Activated naive CD8-positive, alpha-beta T cell treated with anti-CD3 and anti-CD28 coated beads, Interleukin-2, amount 50 U/mL, for 24 hours (primary cell): ENCODE results near the gene FGFRL1.

ENCODE experiments used
- ATAC-seq: fragments of 150-1000 bp; cut with Tn5 transposase; one replicate; pipeline ENCODE4 v1.10.0; 2021
- DNase-seq: peaks from one replicate; pipeline ENCODE4 v3.0.0; 2021
- H3K27ac Mint-ChIP-seq: one replicate; pipeline ENCODE4 v1.8.0; 2021; ENCODE audit warnings: mild to moderate bottlenecking, mixed read lengths
- H3K27me3 Mint-ChIP-seq: one replicate; pipeline ENCODE4 v1.8.0; 2021; ENCODE audit warnings: mixed read lengths
- H3K36me3 Mint-ChIP-seq: one replicate; pipeline ENCODE4 v1.8.0; 2021; ENCODE audit warnings: low read depth, mixed read lengths
- H3K4me1 Mint-ChIP-seq: one replicate; pipeline ENCODE4 v1.8.0; 2021; ENCODE audit warnings: mixed read lengths
- H3K4me3 Mint-ChIP-seq: one replicate; pipeline ENCODE4 v1.8.0; 2021; ENCODE audit warnings: mild to moderate bottlenecking, moderate library complexity, mixed read lengths
- H3K9me3 Mint-ChIP-seq: one replicate; pipeline ENCODE4 v1.8.0; 2021; ENCODE audit warnings: mixed read lengths

The FGFRL1 gene

DNA sequence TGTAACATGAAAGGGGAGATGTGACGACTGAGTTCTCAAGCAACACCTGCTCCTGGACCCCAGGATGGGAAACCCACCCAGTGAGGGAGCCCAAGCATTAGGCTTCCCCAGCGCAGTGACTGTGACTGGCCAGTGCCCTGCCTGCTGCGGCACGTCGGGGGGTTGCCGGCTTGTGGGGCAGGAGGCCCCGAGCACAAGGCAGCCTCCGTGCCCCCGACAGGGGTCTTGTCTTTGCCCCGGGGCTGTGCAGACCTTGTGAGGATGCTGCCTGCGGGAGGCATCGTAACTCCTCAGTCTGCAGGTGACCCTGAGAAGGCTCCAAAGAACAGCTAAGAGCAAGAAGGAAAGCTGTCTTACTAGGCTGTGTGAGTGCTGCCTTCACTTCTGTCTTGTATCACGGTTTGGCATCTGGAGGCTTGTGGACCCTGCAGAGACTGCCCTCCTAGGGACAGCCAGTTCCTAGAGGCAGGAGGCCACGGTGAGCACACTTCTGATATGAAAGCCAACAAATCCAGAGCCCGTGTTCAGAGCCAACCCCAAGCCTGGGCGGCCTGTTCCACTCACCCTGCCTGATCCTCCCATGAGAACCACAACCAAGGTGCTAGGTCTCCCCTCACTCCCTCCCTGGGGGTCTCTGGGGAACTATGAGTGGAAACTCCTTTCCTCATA is 47.7 kb downstream of the FGFRL1 start:
- Mint-ChIP-seq H3K27ac (no peak overlapping the region), H3K4me1 (peaks cover 12% of the 10 kb centered on the region), H3K9me3 (no peaks in the 10 kb centered on the region), H3K36me3 (peaks cover 3% of the 10 kb centered on the region), H3K4me3 (no peak overlapping the region), H3K27me3 (peaks cover 17% of the 10 kb centered on the region)
- ATAC-seq = no peak
- DNase-seq = no peak

GRCh38 chr4:1060121-1060520 is 48.7 kb downstream of the FGFRL1 start:
- H3K27me3 Mint-ChIP-seq = peaks cover 24% of the 10 kb centered on the region
- DNase-seq = no peak

DNA sequence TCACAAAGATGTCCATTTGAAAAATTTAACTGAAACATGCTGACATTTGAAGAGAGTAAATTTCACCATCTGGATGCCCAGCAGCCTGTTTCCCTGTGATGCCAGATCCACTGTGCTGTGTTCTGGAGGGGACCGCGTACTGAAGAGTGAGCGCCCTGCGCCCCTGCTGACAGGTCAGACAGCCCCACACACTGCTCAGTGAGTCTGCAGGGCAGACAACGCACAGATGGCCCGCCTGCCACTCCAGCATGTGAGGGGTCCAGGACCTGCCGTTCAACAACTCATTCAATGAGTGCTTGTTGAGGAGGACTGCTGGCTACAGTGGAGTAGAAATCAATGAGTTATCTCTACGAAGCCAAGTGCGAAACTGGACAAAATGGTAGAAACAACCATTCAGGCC is 49.2 kb downstream of the FGFRL1 start:
- Mint-ChIP-seq H3K27me3 (peaks cover 24% of the 10 kb centered on the region), H3K27ac (no peak overlapping the region), H3K9me3 (no peaks in the 10 kb centered on the region), H3K4me3 (no peak overlapping the region), H3K36me3 (peaks cover 5% of the 10 kb centered on the region), H3K4me1 (peaks cover 8% of the 10 kb centered on the region)
- ATAC-seq (no peak), DNase-seq (no peak)

More at GRCh38 chr4:1060121-1060520, 48.7 kb downstream of the FGFRL1 start:
- Mint-ChIP-seq H3K4me1 (peaks cover 12% of the 10 kb centered on the region), H3K27ac (no peak overlapping the region), H3K4me3 (no peak overlapping the region), H3K9me3 (no peaks in the 10 kb centered on the region), H3K36me3 (peaks cover 5% of the 10 kb centered on the region)
- ATAC-seq = no peak

DNA sequence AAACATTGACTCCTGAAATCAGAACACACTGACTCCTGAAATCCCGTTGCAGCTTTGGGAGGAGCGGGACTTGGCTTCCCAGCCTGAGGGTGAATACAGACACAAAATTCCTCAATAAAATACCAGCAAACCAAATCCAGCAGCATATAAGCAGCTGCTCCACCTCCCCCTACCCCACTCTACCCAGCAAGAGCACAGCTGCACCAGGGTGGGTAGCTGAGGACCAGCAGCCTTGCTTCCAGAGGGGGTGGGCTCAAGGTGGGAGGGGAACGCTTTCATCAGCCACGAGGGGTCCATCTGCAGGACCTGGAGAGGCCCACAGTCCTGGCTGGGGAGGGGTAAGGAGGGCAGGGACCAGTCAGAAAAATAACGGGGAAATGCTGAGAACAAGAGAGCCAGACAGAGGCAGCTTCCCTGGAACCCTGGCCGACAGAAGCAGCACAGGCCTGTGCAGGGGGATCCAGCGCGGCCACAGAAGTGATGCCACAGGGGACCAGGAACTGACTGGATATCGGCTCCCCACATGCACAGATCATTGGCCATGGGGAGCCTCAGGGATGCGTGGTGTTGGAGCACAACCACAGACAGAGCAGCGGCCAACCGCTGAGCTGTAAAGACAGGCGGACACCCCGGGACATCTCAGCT is 49.8 kb downstream of the FGFRL1 start:
- peaks cover 3% of the 10 kb centered on the region for H3K4me1 Mint-ChIP-seq
- DNase-seq (no peak), ATAC-seq (no peak)
- H3K4me3 Mint-ChIP-seq = no peak overlapping the region
- no peaks in the 10 kb centered on the region for H3K9me3 Mint-ChIP-seq
- H3K27ac Mint-ChIP-seq = no peak overlapping the region
- peaks cover 24% of the 10 kb centered on the region for H3K27me3 Mint-ChIP-seq
- H3K36me3 Mint-ChIP-seq = peaks cover 5% of the 10 kb centered on the region

DNA sequence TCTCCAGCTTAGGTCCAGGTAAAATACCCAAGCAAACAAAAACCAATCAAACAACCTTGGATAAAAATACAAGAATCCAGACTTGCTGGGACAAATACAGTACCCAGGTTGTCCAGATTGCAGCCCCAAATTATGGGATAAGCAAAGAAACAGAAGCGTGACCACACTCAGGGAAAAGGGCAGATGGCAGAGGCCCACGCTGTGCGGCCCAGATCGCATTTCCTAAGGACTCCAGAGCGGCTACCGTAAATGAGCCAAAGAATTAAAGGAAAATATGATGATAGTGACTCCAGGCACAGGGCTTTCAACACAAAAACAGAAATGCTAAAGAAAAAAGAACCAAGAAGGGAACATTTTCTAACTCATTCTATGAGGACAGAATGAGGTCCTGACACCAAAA is 50.3 kb downstream of the FGFRL1 start:
- no peak for ATAC-seq
- no peaks in the 10 kb centered on the region for H3K4me1 Mint-ChIP-seq
- no peak overlapping the region for H3K4me3 Mint-ChIP-seq
- DNase-seq = no peak
- H3K36me3 Mint-ChIP-seq = peaks cover 5% of the 10 kb centered on the region
- peaks cover 27% of the 10 kb centered on the region for H3K27me3 Mint-ChIP-seq
- H3K9me3 Mint-ChIP-seq = no peaks in the 10 kb centered on the region
- H3K27ac Mint-ChIP-seq = no peak overlapping the region

DNA sequence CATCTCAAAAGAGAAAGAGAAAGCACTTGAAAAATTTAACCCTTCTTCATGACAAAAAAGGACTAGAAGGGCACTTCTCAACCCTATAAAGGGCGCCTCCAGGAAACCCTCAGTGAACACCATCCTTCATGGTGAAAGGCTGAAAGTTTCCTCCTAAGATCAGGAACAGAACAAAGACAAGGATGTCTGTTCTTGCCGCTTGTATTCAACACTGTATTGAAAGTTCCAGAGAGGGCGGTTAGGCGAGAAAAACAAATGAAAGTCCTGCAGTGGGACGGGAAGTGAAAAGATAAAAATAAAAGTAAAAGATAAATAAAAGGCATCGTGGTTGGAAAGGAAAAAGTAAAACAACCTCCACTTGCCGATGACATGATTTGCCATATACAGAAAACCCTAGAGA is 51.0 kb downstream of the FGFRL1 start:
- Mint-ChIP-seq H3K4me1 (no peaks in the 10 kb centered on the region), H3K36me3 (peaks cover 5% of the 10 kb centered on the region), H3K9me3 (no peaks in the 10 kb centered on the region), H3K27me3 (peaks cover 33% of the 10 kb centered on the region), H3K4me3 (no peak overlapping the region), H3K27ac (no peak overlapping the region)
- no peak for DNase-seq
- no peak for ATAC-seq

DNA sequence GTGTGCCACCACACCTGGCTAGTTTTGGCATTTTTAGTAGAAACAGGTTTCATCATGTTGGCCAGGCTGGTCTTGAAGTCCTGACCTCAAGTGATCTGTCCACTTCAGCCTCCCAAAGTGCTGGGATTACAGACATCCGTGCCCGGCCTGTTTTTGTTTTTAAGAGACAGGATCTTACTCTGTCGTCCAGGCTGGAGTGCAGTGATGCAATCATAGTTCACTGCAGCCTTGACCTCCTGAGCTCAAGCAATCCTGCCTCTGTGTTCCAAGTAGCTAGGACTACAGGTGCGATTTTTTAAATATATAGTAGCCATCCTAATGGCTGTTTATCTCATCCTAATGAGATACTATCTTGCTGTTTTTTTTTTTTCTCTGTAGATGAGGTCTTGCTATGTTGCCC is 54.3 kb downstream of the FGFRL1 start:
- ATAC-seq (no peak), DNase-seq (no peak)
- Mint-ChIP-seq H3K27ac (no peak overlapping the region), H3K4me1 (no peaks in the 10 kb centered on the region), H3K9me3 (no peaks in the 10 kb centered on the region), H3K4me3 (no peak overlapping the region), H3K36me3 (peaks cover 5% of the 10 kb centered on the region), H3K27me3 (peaks cover 49% of the 10 kb centered on the region)

DNA sequence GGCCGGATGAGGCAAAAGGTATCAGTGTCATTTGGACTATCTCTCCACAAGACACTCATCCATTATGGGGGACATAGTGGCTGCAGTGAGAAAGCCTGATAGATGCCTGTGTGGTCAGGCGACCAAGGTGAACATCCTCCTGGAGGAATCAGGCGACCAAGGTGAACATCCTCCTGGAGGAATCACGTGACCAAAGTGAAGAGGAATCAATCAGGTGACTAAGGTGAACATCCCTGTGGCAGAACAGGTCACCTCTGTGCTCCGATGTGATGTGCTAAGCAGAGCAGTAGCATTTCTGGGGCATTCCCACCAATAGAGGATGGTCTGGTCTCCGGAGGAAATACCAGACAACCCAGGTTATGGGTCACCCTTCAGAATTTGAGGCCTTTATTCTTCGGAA is 58.0 kb downstream of the FGFRL1 start:
- DNase-seq (no peak), ATAC-seq (no peak)
- H3K36me3 Mint-ChIP-seq = peaks cover 1% of the 10 kb centered on the region
- H3K4me3 Mint-ChIP-seq = no peak overlapping the region
- H3K27me3 Mint-ChIP-seq = peaks cover 38% of the 10 kb centered on the region
- no peaks in the 10 kb centered on the region for H3K9me3 Mint-ChIP-seq
- H3K27ac Mint-ChIP-seq = no peak overlapping the region
- H3K4me1 Mint-ChIP-seq = peaks cover 8% of the 10 kb centered on the region

- DNase-seq (peak; percentile 54), ATAC-seq (peak; percentile 88)
- Mint-ChIP-seq H3K4me3 (no peak overlapping the region), H3K36me3 (no peaks in the 10 kb centered on the region), H3K27me3 (peaks cover 23% of the 10 kb centered on the region), H3K27ac (no peak overlapping the region), H3K9me3 (no peaks in the 10 kb centered on the region), H3K4me1 (peaks cover 8% of the 10 kb centered on the region)
Observed at GRCh38 chr4:1072830-1073446, 61.5 kb downstream of the FGFRL1 start.

DNA sequence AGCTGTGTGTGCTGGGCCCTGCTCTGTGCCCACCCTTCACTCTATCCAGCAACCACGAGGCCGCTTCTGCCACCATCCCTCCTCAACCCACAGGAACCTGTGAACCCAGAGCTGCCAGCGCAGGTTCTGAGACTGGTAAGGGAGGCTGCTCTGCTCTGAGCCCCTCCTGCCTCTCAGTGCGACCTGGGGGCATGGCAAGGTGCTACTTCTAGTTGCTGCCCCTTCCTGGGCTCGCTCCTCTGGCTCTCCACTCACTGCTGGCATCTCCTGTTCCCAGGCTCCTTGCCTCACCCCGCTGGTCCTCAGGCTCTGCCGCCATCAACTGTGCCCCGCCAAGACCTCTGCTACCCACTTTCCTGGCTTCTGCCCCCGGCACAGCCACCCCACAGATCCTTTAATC is 62.7 kb downstream of the FGFRL1 start:
- peaks cover 8% of the 10 kb centered on the region for H3K4me1 Mint-ChIP-seq
- no peak for ATAC-seq
- H3K36me3 Mint-ChIP-seq = no peaks in the 10 kb centered on the region
- H3K4me3 Mint-ChIP-seq = no peak overlapping the region
- no peaks in the 10 kb centered on the region for H3K9me3 Mint-ChIP-seq
- H3K27ac Mint-ChIP-seq = no peak overlapping the region
- H3K27me3 Mint-ChIP-seq = peaks cover 20% of the 10 kb centered on the region
- DNase-seq = no peak

GRCh38 chr4:1075225-1075624 is 63.8 kb downstream of the FGFRL1 start:
- H3K36me3 Mint-ChIP-seq = no peaks in the 10 kb centered on the region
- peaks cover 8% of the 10 kb centered on the region for H3K4me1 Mint-ChIP-seq
- no peak overlapping the region for H3K27ac Mint-ChIP-seq
- H3K27me3 Mint-ChIP-seq = peaks cover 19% of the 10 kb centered on the region
- ATAC-seq = no peak
- no peak overlapping the region for H3K4me3 Mint-ChIP-seq
- no peak for DNase-seq
- no peaks in the 10 kb centered on the region for H3K9me3 Mint-ChIP-seq

GRCh38 chr4:1075809-1076699 is 64.6 kb downstream of the FGFRL1 start:
- Mint-ChIP-seq H3K27me3 (peaks cover 23% of the 10 kb centered on the region), H3K27ac (no peak overlapping the region), H3K4me1 (peaks cover 10% of the 10 kb centered on the region), H3K4me3 (no peak overlapping the region), H3K36me3 (no peaks in the 10 kb centered on the region), H3K9me3 (no peaks in the 10 kb centered on the region)
- DNase-seq = no peak
- ATAC-seq = no peak
